ENCODE results near the gene RPL29. TPM values are rescaled to one million over a fixed set of nuclear protein-coding genes. Genes with fewer than 3 reads are reported as not detected.
A peak's percentile ranks its signal among the peaks of the same experiment; 100 is the strongest.

Gene RPL29
- total and polyA plus RNA-seq, 2 experiments from 2014 or later: 844 to 1,533 TPM

GRCh38 chr3:51958603-51959521 is 36.8 kb downstream of the RPL29 start:
- DNase-seq (ENCODE audit: low read depth in 1 of 2, low spot score in 1 of 2): no peak
- peaks cover 9% of the 10 kb centered on the region for H3K4me1 ChIP-seq (ENCODE audit: low read depth)
- peaks cover 20% of the 10 kb centered on the region for H3K27me3 ChIP-seq
- H3K4me3 ChIP-seq: no peak overlapping the region
- no peaks in the 10 kb centered on the region for H3K9me3 ChIP-seq (ENCODE audit: low read depth)
- no peaks in the 10 kb centered on the region for H3K36me3 ChIP-seq
- H3K27ac ChIP-seq: no peak overlapping the region
- TF ChIP-seq CTCF (IDR thresholded peaks at IDR 0.05; ENCODE audit: low read depth, low read length): no peak

GRCh38 chr3:51957520-51958205 is 38.0 kb downstream of the RPL29 start:
- Histone ChIP-seq H3K4me1 (ENCODE audit: low read depth) (peaks cover 13% of the 10 kb centered on the region), H3K36me3 (no peaks in the 10 kb centered on the region), H3K27ac (no peak overlapping the region), H3K4me3 (no peak overlapping the region), H3K9me3 (ENCODE audit: low read depth) (no peaks in the 10 kb centered on the region), H3K27me3 (peaks cover 24% of the 10 kb centered on the region)
- no peak for TF ChIP-seq CTCF (IDR thresholded peaks at IDR 0.05; ENCODE audit: low read depth, low read length)
- DNase-seq (ENCODE audit: low read depth in 1 of 2, low spot score in 1 of 2): no peak

GRCh38 chr3:51955893-51956770 is 39.6 kb downstream of the RPL29 start:
- DNase-seq (ENCODE audit: low read depth in 1 of 2, low spot score in 1 of 2): peak; percentile 60 to 83
- H3K4me1 ChIP-seq (ENCODE audit: low read depth): peaks cover 13% of the 10 kb centered on the region
- H3K4me3 ChIP-seq: no peak overlapping the region
- peaks cover 24% of the 10 kb centered on the region for H3K27me3 ChIP-seq
- peak; percentile 46 for TF ChIP-seq CTCF (IDR thresholded peaks at IDR 0.05; ENCODE audit: low read depth, low read length)
- H3K36me3 ChIP-seq: no peaks in the 10 kb centered on the region
- no peaks in the 10 kb centered on the region for H3K9me3 ChIP-seq (ENCODE audit: low read depth)
- H3K27ac ChIP-seq: no peak overlapping the region

GRCh38 chr3:51955175-51955892 is 40.4 kb downstream of the RPL29 start, which contains the start of gene GPR62:
TSS of gene GPR62 (plus strand) at chr3:51955381. CDS start at chr3:51955653, 272 bp downstream.
- H3K27ac ChIP-seq: no peak within 1 kb of the TSS
- H3K27me3 ChIP-seq: peaks cover 24% of the 10 kb centered on the region
- H3K4me3 ChIP-seq: no peak within 1 kb of the TSS
- TF ChIP-seq CTCF (IDR thresholded peaks at IDR 0.05; ENCODE audit: low read depth, low read length): no peak
- H3K36me3 ChIP-seq: no peaks in the 10 kb centered on the region
- no peak for DNase-seq (ENCODE audit: low read depth in 1 of 2, low spot score in 1 of 2)
- peaks cover 13% of the 10 kb centered on the region for H3K4me1 ChIP-seq (ENCODE audit: low read depth)
- no peaks in the 10 kb centered on the region for H3K9me3 ChIP-seq (ENCODE audit: low read depth)

Data from cardiac muscle cell (in vitro differentiated cells and primary cell).